ENCODE results near the gene THADA. TPM values are rescaled to one million over a fixed set of nuclear protein-coding genes. Genes with fewer than 3 reads are reported as not detected.

The THADA gene
- total RNA-seq, 1 experiment from 2014 or later, result 35.7 TPM

- H3K27me3 ChIP-seq, result no peaks in the 10 kb centered on the region
- no peak overlapping the region for H3K4me3 ChIP-seq
- H3K4me1 ChIP-seq, result peaks cover 47% of the 10 kb centered on the region
- no peaks in the 10 kb centered on the region for H3K36me3 ChIP-seq
- no peak for DNase-seq
- H3K27ac ChIP-seq, result no peak overlapping the region
- no peaks in the 10 kb centered on the region for H3K9me3 ChIP-seq (replicated peaks)
These were observed 267.0 kb downstream of the THADA start for GRCh38 chr2:43328832-43329231.

GRCh38 chr2:43328133-43328532, 267.7 kb downstream of the THADA start:
- no peak for DNase-seq

GRCh38 chr2:43327119-43327518, 268.7 kb downstream of the THADA start:
- H3K4me3 ChIP-seq, result no peak overlapping the region

More at GRCh38 chr2:43328133-43328532, 267.7 kb downstream of the THADA start:
- Histone ChIP-seq H3K27me3 (no peaks in the 10 kb centered on the region), H3K9me3 (replicated peaks) (no peaks in the 10 kb centered on the region), H3K4me1 (peaks cover 41% of the 10 kb centered on the region), H3K4me3 (no peak overlapping the region), H3K36me3 (no peaks in the 10 kb centered on the region), H3K27ac (no peak overlapping the region)

GRCh38 chr2:43326101-43326825, 269.6 kb downstream of the THADA start:
- DNase-seq, result peak; percentile 66 to 87
- peak overlapping the region; percentile 55 for H3K27ac ChIP-seq
- no peaks in the 10 kb centered on the region for H3K9me3 ChIP-seq (replicated peaks)

More at GRCh38 chr2:43327119-43327518, 268.7 kb downstream of the THADA start:
- Histone ChIP-seq H3K9me3 (replicated peaks) (no peaks in the 10 kb centered on the region), H3K27me3 (no peaks in the 10 kb centered on the region), H3K4me1 (peaks cover 32% of the 10 kb centered on the region), H3K36me3 (no peaks in the 10 kb centered on the region), H3K27ac (peak overlapping the region; percentile 55)
- DNase-seq, result no peak

GRCh38 chr2:43325107-43325811, 270.6 kb downstream of the THADA start:
- Histone ChIP-seq H3K27me3 (no peaks in the 10 kb centered on the region), H3K4me3 (no peak overlapping the region), H3K36me3 (no peaks in the 10 kb centered on the region; the same call in 1 of the 2 replicates), H3K4me1 (peaks cover 32% of the 10 kb centered on the region), H3K9me3 (replicated peaks) (no peaks in the 10 kb centered on the region), H3K27ac (peak overlapping the region; percentile 55)
- DNase-seq, result no peak

More at GRCh38 chr2:43326101-43326825, 269.6 kb downstream of the THADA start:
- H3K36me3 ChIP-seq, result no peaks in the 10 kb centered on the region; the same call in 1 of the 2 replicates
- H3K4me3 ChIP-seq, result no peak overlapping the region
- no peaks in the 10 kb centered on the region for H3K27me3 ChIP-seq
- H3K4me1 ChIP-seq, result peaks cover 32% of the 10 kb centered on the region

GRCh38 chr2:43324259-43325106, 271.4 kb downstream of the THADA start:
- DNase-seq, result no peak

GRCh38 chr2:43323857-43324256, 272.0 kb downstream of the THADA start:
- H3K36me3 ChIP-seq, result no peaks in the 10 kb centered on the region; the same call in 1 of the 2 replicates
- no peaks in the 10 kb centered on the region for H3K9me3 ChIP-seq (replicated peaks)
- no peaks in the 10 kb centered on the region for H3K27me3 ChIP-seq
- no peak overlapping the region for H3K27ac ChIP-seq
- peaks cover 31% of the 10 kb centered on the region for H3K4me1 ChIP-seq
- DNase-seq, result no peak
- H3K4me3 ChIP-seq, result no peak overlapping the region

More at GRCh38 chr2:43324259-43325106, 271.4 kb downstream of the THADA start:
- H3K27me3 ChIP-seq, result no peaks in the 10 kb centered on the region
- H3K27ac ChIP-seq, result no peak overlapping the region
- no peak overlapping the region for H3K4me3 ChIP-seq
- no peaks in the 10 kb centered on the region for H3K9me3 ChIP-seq (replicated peaks)
- peaks cover 26% of the 10 kb centered on the region for H3K4me1 ChIP-seq
- H3K36me3 ChIP-seq, result no peaks in the 10 kb centered on the region; the same call in 1 of the 2 replicates

- DNase-seq, result no peak
- peaks cover 25% of the 10 kb centered on the region for H3K4me1 ChIP-seq
- H3K9me3 ChIP-seq (replicated peaks), result no peaks in the 10 kb centered on the region
- H3K27ac ChIP-seq, result no peak overlapping the region
- H3K4me3 ChIP-seq, result no peak overlapping the region
- no peaks in the 10 kb centered on the region; the same call in 1 of the 2 replicates for H3K36me3 ChIP-seq
- H3K27me3 ChIP-seq, result no peaks in the 10 kb centered on the region
These were observed 274.4 kb downstream of the THADA start for GRCh38 chr2:43321446-43321845.

GRCh38 chr2:43319541-43319940, 276.3 kb downstream of the THADA start:
- H3K36me3 ChIP-seq, result no peaks in the 10 kb centered on the region; the same call in 1 of the 2 replicates
- H3K27ac ChIP-seq, result no peak overlapping the region
- H3K4me3 ChIP-seq, result no peak overlapping the region
- no peak for DNase-seq
- no peaks in the 10 kb centered on the region for H3K9me3 ChIP-seq (replicated peaks)
- H3K4me1 ChIP-seq, result peaks cover 14% of the 10 kb centered on the region
- no peaks in the 10 kb centered on the region for H3K27me3 ChIP-seq

GRCh38 chr2:43318791-43319190, 277.0 kb downstream of the THADA start:
- Histone ChIP-seq H3K4me3 (no peak overlapping the region), H3K4me1 (peaks cover 22% of the 10 kb centered on the region), H3K27ac (no peak overlapping the region), H3K36me3 (no peaks in the 10 kb centered on the region; the same call in 1 of the 2 replicates), H3K27me3 (no peaks in the 10 kb centered on the region), H3K9me3 (replicated peaks) (no peaks in the 10 kb centered on the region)
- peak in 1 of 2 experiments; percentile 52 for DNase-seq

- no peak overlapping the region for H3K27ac ChIP-seq
- no peaks in the 10 kb centered on the region for H3K27me3 ChIP-seq
- no peak for DNase-seq
These were observed 278.2 kb downstream of the THADA start for GRCh38 chr2:43317680-43318079.

GRCh38 chr2:43317194-43317593, 278.6 kb downstream of the THADA start:
- DNase-seq, result no peak
- H3K36me3 ChIP-seq, result no peaks in the 10 kb centered on the region; the same call in 1 of the 2 replicates
- peaks cover 35% of the 10 kb centered on the region for H3K4me1 ChIP-seq
- no peaks in the 10 kb centered on the region for H3K27me3 ChIP-seq
- no peaks in the 10 kb centered on the region for H3K9me3 ChIP-seq (replicated peaks)
- H3K27ac ChIP-seq, result no peak overlapping the region
- H3K4me3 ChIP-seq, result no peak overlapping the region

More at GRCh38 chr2:43317680-43318079, 278.2 kb downstream of the THADA start:
- Histone ChIP-seq H3K4me3 (no peak overlapping the region), H3K9me3 (replicated peaks) (no peaks in the 10 kb centered on the region), H3K4me1 (peaks cover 30% of the 10 kb centered on the region), H3K36me3 (no peaks in the 10 kb centered on the region; the same call in 1 of the 2 replicates)

GRCh38 chr2:43315482-43315881, 280.4 kb downstream of the THADA start:
- no peaks in the 10 kb centered on the region for H3K36me3 ChIP-seq
- no peak for DNase-seq
- H3K9me3 ChIP-seq (replicated peaks), result no peaks in the 10 kb centered on the region
- H3K4me1 ChIP-seq, result peaks cover 36% of the 10 kb centered on the region
- H3K27ac ChIP-seq, result no peak overlapping the region
- no peak overlapping the region for H3K4me3 ChIP-seq
- no peaks in the 10 kb centered on the region for H3K27me3 ChIP-seq

GRCh38 chr2:43314299-43314927, 281.4 kb downstream of the THADA start:
- Histone ChIP-seq H3K36me3 (no peaks in the 10 kb centered on the region), H3K4me3 (no peak overlapping the region), H3K9me3 (replicated peaks) (no peaks in the 10 kb centered on the region), H3K27me3 (no peaks in the 10 kb centered on the region), H3K27ac (no peak overlapping the region), H3K4me1 (peaks cover 36% of the 10 kb centered on the region)
- DNase-seq, result no peak

Data from SJCRH30 (cell line).